ENCODE results near the gene LRRC75A.

DNA sequence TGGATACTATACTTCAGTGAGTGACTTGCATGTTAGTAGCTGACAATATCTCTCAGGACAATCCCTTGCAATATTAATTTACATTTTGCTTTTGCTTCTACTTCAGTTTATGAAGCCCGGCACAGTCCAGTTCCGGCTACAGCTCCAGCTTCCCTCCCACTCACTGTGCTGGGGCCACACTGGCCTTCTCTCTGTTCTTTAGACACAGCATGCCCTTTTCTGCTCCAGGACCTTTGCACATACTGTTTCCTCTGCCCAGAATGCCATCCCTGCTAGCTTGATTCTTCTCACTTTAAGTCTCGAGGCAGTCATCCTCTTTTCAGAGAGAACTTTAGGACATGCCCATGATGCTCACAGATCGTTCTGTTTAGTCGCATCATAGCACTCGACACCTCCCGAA, 25.5 kb upstream of the LRRC75A start:
- TF ChIP-seq, protein P1, sequence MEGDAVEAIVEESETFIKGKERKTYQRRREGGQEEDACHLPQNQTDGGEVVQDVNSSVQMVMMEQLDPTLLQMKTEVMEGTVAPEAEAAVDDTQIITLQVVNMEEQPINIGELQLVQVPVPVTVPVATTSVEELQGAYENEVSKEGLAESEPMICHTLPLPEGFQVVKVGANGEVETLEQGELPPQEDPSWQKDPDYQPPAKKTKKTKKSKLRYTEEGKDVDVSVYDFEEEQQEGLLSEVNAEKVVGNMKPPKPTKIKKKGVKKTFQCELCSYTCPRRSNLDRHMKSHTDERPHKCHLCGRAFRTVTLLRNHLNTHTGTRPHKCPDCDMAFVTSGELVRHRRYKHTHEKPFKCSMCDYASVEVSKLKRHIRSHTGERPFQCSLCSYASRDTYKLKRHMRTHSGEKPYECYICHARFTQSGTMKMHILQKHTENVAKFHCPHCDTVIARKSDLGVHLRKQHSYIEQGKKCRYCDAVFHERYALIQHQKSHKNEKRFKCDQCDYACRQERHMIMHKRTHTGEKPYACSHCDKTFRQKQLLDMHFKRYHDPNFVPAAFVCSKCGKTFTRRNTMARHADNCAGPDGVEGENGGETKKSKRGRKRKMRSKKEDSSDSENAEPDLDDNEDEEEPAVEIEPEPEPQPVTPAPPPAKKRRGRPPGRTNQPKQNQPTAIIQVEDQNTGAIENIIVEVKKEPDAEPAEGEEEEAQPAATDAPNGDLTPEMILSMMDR (conservative IDR thresholded peaks at IDR 0.05; ENCODE audit: low read depth in 2 of 2), result no peak
- TF ChIP-seq EZH2 (IDR thresholded peaks at IDR 0.05; ENCODE audit: low read depth, unreplicated experiment), result no peak
- TF ChIP-seq REST (IDR thresholded peaks at IDR 0.05; ENCODE audit: unreplicated experiment), result no peak
- TF ChIP-seq POLR2AphosphoS5 (IDR thresholded peaks at IDR 0.05; ENCODE audit: low read depth), result no peak
- no peak for TF ChIP-seq JUNB (IDR thresholded peaks at IDR 0.05; ENCODE audit: unreplicated experiment)
- TF ChIP-seq EZH2phosphoT487 (IDR thresholded peaks at IDR 0.05; ENCODE audit: unreplicated experiment), result no peak
- no peak for TF ChIP-seq STAT1 (IDR thresholded peaks at IDR 0.05; ENCODE audit: unreplicated experiment)
- TF ChIP-seq NANOG (IDR thresholded peaks at IDR 0.05; ENCODE audit: borderline replicate concordance), result no peak
- TF ChIP-seq CREB1 (CRISPR knock-in tag; IDR thresholded peaks at IDR 0.05; ENCODE audit: low read depth), result no peak
- TF ChIP-seq ZNF462 (CRISPR knock-in tag; IDR thresholded peaks at IDR 0.05), result no peak
- TF ChIP-seq, protein P2, sequence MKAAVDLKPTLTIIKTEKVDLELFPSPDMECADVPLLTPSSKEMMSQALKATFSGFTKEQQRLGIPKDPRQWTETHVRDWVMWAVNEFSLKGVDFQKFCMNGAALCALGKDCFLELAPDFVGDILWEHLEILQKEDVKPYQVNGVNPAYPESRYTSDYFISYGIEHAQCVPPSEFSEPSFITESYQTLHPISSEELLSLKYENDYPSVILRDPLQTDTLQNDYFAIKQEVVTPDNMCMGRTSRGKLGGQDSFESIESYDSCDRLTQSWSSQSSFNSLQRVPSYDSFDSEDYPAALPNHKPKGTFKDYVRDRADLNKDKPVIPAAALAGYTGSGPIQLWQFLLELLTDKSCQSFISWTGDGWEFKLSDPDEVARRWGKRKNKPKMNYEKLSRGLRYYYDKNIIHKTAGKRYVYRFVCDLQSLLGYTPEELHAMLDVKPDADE (IDR thresholded peaks at IDR 0.05), result no peak
